ENCODE measurements around the gene SYT17. TPM values are rescaled to one million over a fixed set of nuclear protein-coding genes. Genes with fewer than 3 reads are reported as not detected.

Gene SYT17
- total RNA-seq, 1 experiment from 2014 or later = 10.3 TPM

DNA sequence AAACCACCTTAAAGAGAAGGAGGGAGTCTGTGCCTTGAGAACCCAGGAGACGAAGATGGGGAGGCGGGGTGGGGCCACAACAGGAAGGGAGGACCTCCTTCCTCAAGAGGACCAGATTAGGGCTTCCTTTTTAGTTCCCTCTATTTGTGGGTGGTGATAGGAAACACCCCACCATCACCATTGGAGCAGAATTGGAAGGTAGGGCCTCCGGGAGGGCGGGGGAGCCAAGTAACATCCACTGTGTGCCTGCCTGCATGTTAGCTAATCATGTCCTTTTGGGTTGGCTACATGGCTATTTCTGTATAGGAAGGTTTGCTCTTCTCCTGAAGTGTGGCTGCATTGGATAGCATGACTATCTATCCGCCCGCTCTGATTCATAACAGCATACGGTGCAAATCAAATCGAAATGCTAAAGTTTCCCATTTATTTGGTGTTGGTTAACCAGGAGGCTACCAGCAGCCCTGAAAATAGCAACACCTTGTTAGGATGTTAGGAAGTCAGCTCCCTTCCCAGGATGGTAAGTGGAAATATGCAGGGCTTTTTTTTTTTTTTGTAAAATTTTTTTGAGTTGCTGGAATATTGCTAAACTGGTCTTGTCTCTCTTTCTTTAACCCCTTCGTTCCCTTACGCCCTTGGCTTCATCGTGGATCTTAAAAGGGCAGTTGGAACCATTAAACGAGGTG, 4.2 kb downstream of the SYT17 start:
- Histone ChIP-seq H3K27me3 (ENCODE audit: insufficient read depth, low read length) (no peaks in the 10 kb centered on the region), H3K4me3 (replicated peaks in 1 of 2; ENCODE audit: low read depth in 1 of 2, low read length in 2 of 2) (no peak overlapping the region), H3K9ac (ENCODE audit: low read length) (no peak overlapping the region), H3K79me2 (ENCODE audit: insufficient read depth, low read length) (no peaks in the 10 kb centered on the region), H3K4me2 (ENCODE audit: low read length) (no peak overlapping the region), H2AFZ (ENCODE audit: low read depth, low read length, poor library complexity, severe bottlenecking) (no peak overlapping the region), H3K9me2 (ENCODE audit: insufficient read depth) (no peaks in the 10 kb centered on the region), H4K20me1 (ENCODE audit: insufficient read depth) (no peaks in the 10 kb centered on the region), H3K36me3 (ENCODE audit: control insufficient read depth in 1 of 2, insufficient read depth in 2 of 2, low read length in 2 of 2) (no peaks in the 10 kb centered on the region), H3K4me1 (ENCODE audit: control insufficient read depth in 1 of 2, insufficient read depth in 2 of 2, low read length in 2 of 2) (peaks cover 4 to 15% of the 10 kb centered on the region in 2 experiments; a peak in 3 of 4 replicates), H3K9me3 (ENCODE audit: control insufficient read depth in 1 of 2, insufficient read depth in 1 of 2, low read depth in 1 of 2, low read length in 2 of 2) (no peaks in the 10 kb centered on the region), H3K27ac (ENCODE audit: low read depth, low read length) (no peak overlapping the region)
- no peak for DNase-seq (ENCODE audit: low read depth, low spot score)
- POLR2A ChIA-PET = no interaction called here
- intact Hi-C loops (cut with micrococcal nuclease) = no loop called here
- BruUV-seq (replicated peaks) = no TSS peak
- CTCF ChIA-PET = no interaction called here
- RAD21 ChIA-PET (ENCODE audit: low non-redundant PET in 1 of 2, low total read pairs in 2 of 2, uncharacterized antibody in 2 of 2, unreplicated experiment in 2 of 2) = no interaction called here
- no peak for ATAC-seq
- TF ChIP-seq, protein P1, sequence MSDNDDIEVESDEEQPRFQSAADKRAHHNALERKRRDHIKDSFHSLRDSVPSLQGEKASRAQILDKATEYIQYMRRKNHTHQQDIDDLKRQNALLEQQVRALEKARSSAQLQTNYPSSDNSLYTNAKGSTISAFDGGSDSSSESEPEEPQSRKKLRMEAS (IDR thresholded peaks at IDR 0.05) = no peak
- TF ChIP-seq CBX3 (IDR thresholded peaks at IDR 0.05; ENCODE audit: low read depth) (no peak), TCF7L2 (IDR thresholded peaks at IDR 0.05; ENCODE audit: borderline replicate concordance, extremely low read depth, insufficient read depth, insufficient read length) (no peak), SIN3A (IDR thresholded peaks at IDR 0.05; ENCODE audit: low read depth) (no peak), EGR1 (IDR thresholded peaks at IDR 0.05; ENCODE audit: low read depth) (no peak), EZH2phosphoT487 (IDR thresholded peaks at IDR 0.05; ENCODE audit: borderline replicate concordance) (no peak), POLR2AphosphoS5 (IDR thresholded peaks at IDR 0.05; ENCODE audit: low read depth, low read length) (no peak), ELF1 (IDR thresholded peaks at IDR 0.05; ENCODE audit: borderline replicate concordance, low read depth) (no peak), EZH2 (IDR thresholded peaks at IDR 0.05) (no peak), FOSL1 (IDR thresholded peaks at IDR 0.05; ENCODE audit: low read depth) (no peak), ZNF274 (IDR thresholded peaks at IDR 0.05; ENCODE audit: low read depth, low read length) (no peak), ZFX (IDR thresholded peaks at IDR 0.05) (no peak), POLR2A (IDR thresholded peaks at IDR 0.05; ENCODE audit: borderline replicate concordance, extremely low read depth, insufficient read depth, insufficient read length) (no peak), CEBPB (IDR thresholded peaks at IDR 0.05; ENCODE audit: low read depth) (no peak), RAD21 (IDR thresholded peaks at IDR 0.05; ENCODE audit: low read depth) (no peak)
- TF ChIP-seq, protein P2, sequence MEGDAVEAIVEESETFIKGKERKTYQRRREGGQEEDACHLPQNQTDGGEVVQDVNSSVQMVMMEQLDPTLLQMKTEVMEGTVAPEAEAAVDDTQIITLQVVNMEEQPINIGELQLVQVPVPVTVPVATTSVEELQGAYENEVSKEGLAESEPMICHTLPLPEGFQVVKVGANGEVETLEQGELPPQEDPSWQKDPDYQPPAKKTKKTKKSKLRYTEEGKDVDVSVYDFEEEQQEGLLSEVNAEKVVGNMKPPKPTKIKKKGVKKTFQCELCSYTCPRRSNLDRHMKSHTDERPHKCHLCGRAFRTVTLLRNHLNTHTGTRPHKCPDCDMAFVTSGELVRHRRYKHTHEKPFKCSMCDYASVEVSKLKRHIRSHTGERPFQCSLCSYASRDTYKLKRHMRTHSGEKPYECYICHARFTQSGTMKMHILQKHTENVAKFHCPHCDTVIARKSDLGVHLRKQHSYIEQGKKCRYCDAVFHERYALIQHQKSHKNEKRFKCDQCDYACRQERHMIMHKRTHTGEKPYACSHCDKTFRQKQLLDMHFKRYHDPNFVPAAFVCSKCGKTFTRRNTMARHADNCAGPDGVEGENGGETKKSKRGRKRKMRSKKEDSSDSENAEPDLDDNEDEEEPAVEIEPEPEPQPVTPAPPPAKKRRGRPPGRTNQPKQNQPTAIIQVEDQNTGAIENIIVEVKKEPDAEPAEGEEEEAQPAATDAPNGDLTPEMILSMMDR (IDR thresholded peaks at IDR 0.05 in 2 of 3, conservative IDR thresholded peaks at IDR 0.05 in 1 of 3; ENCODE audit: borderline replicate concordance in 1 of 3, insufficient read depth in 1 of 3, low read depth in 2 of 3, low read length in 2 of 3) = no peak
- TF ChIP-seq, protein P3, sequence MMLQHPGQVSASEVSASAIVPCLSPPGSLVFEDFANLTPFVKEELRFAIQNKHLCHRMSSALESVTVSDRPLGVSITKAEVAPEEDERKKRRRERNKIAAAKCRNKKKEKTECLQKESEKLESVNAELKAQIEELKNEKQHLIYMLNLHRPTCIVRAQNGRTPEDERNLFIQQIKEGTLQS (IDR thresholded peaks at IDR 0.05) = no peak
- TF ChIP-seq, protein P4, sequence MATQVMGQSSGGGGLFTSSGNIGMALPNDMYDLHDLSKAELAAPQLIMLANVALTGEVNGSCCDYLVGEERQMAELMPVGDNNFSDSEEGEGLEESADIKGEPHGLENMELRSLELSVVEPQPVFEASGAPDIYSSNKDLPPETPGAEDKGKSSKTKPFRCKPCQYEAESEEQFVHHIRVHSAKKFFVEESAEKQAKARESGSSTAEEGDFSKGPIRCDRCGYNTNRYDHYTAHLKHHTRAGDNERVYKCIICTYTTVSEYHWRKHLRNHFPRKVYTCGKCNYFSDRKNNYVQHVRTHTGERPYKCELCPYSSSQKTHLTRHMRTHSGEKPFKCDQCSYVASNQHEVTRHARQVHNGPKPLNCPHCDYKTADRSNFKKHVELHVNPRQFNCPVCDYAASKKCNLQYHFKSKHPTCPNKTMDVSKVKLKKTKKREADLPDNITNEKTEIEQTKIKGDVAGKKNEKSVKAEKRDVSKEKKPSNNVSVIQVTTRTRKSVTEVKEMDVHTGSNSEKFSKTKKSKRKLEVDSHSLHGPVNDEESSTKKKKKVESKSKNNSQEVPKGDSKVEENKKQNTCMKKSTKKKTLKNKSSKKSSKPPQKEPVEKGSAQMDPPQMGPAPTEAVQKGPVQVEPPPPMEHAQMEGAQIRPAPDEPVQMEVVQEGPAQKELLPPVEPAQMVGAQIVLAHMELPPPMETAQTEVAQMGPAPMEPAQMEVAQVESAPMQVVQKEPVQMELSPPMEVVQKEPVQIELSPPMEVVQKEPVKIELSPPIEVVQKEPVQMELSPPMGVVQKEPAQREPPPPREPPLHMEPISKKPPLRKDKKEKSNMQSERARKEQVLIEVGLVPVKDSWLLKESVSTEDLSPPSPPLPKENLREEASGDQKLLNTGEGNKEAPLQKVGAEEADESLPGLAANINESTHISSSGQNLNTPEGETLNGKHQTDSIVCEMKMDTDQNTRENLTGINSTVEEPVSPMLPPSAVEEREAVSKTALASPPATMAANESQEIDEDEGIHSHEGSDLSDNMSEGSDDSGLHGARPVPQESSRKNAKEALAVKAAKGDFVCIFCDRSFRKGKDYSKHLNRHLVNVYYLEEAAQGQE (IDR thresholded peaks at IDR 0.05; ENCODE audit: low read depth) = no peak
